Activated CD8-positive, alpha-beta memory T cell treated with anti-CD3 and anti-CD28 coated beads, Interleukin-2, amount 50 U/mL, for 24 hours (primary cell): ENCODE results near the gene STARD13.
"Not testable (repeated sequence)": the region's sequence is repeated elsewhere in the genome, so short reads cannot be mapped to it uniquely, and the experiment has no call there.

Experiments used
- DNase-seq: peaks from one replicate; pipeline ENCODE4 v3.0.0-alpha.2; 2020; ENCODE audit errors: extremely low read depth

STARD13 gene

DNA sequence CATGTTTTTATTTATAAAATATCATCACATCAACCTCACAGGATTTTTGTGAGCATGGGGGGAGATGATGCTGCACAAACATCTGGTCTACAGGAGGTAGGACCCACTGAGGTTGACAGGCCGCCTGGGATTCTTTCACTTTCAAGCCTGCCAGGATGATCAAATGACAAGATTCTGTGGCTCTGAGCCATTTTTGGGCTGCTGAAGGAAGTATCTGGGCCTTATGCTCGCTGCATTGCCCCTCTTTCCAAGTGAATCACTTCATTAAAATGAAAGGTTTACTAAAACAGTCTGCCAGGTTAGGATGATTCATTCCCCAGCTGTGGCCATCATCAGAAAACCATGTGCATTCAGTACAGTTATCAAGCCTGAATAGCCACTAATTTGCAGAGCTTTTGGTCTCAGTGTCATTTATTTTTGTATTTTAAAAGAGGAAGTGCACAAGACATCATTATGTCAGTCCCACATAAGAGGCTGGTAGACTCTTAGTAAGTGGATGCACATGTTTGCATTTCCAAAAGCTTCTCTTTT, 34.4 kb downstream of the STARD13 start:
- DNase-seq, result no peak

DNA sequence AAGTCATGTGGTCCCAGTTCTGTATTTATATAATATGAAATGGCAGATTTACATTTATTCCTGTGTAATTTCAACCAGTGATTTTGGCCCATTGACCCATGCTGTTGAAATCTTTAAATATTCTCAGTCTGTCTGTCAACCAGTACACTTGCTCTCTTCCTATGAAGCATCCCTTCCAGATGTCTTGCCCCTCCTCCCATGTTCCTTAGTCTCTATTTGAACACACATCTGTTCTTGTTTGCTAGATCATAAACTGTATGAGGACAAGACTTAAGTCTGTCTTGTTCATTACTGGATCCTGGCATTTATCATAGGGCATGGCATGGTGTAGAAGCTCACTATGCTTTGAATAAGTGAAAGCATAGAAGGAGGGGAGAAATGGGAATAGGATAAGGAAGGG, 34.9 kb downstream of the STARD13 start:
- no peak for DNase-seq

DNA sequence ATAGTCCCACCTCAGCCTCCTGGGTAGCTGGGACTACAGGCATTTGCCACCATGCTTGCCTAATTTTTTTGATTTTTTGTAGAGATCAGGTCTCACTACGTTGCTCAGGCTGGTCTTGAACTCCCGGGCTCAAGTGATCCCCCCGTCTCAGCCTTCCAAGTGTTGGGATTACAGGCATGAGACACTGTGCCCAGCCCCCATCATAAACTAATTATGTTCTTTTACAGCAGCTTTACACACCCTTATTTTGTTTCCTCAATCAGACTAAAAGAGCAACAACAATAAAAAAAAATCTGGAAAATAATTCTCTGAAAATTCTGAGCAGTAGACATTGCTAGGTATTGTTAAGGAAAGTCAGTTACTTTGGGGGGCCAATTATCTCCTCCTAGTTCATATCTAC, 35.7 kb downstream of the STARD13 start:
- no peak for DNase-seq

DNA sequence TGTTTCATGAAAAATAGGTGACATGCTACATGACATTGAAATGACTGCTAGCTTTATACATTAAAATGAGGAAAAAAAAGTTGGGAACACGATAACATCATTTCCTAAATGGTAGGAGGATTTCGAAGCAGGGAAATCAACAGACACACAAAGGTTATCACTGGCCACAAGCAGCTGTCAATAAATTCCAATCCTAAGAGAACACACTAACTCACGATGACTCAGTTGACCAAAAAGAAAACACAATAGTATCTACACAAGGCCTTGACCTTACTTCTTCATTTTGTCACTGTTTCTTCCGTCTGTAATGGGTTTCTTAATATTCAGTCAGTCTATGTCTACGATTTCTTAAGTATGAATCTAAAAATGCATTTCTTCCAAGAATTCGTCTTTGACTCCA, 36.5 kb downstream of the STARD13 start:
- no peak for DNase-seq

DNA sequence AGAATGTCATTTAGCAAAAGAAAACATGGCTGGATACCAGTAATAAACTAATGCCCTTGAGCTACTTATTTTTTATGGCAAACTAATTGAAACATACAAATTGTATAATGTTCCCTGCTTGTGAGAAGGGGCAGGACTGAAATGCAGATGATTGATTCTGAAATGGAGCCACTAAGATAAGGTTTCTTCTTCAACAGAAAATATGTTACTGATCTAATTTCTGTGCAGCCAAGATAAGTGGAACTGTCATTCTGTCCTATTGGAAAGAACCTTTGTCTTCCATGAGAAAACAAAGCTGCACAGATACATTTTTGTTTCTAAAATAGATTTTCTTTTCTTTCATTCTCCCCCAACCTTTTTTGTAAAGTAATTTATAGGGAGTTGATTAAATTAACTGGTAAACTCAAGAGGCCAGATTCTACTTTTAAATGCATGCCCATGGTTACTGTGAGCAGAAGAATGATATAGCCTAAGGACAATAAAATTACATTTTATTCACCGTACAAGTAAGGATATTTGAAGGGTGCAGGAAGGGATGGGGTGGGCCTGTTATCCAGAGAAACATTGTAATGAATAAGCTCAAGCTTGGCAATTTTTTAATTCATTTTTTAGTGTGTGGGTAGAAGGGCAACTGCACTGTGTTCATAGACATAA, 39.9 kb downstream of the STARD13 start:
- no peak for DNase-seq

DNA sequence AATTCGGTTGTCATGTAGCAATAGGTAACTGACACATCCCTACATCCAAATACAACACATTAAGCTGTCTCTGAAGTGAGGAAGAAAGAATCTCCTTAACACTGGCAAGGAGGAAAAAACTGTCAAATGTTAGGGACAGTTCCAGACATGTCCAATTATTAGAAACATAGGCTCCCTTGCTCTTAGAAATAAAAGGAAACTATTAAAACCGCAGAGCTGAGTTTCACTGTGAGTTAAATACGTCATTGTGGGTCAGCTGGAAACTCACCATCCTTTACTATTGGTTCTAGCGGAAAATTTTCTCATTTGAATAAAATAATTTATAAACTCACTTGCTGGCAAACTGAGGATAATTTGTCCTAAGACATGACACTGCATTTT, 40.7 kb downstream of the STARD13 start:
- no peak for DNase-seq

DNA sequence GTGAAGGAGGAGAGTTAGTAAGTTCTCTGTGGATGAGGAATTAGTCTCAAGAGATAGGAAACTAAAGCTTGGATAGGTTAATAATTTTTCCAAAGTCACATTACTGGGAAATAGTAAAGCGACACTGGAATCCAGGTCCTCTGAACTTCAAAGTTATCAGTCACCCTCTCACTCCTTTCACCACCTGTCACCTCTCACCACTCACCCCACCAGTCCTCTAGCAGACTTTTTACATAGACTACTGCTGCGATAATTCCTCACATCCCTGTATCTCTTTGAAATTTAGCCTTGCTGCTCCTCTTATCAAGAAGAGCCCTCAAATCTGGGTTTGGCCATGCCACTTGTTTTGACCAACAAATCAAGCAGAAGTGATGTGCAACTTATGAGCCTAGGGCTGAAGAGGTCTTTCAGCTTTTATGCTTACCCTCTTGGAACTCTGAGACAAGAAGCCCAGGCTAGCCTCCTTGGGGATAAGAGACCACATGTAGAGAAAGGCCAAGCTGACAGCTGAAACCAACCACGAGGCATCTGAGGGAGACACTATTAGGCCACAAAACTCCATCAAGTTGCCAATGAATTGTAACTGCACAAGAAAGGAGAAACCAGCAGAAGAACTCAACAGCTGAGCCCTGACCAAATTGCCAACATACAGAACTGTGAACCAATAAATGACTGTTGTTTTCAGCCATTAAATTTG, 41.2 kb downstream of the STARD13 start:
- no peak for DNase-seq

DNA sequence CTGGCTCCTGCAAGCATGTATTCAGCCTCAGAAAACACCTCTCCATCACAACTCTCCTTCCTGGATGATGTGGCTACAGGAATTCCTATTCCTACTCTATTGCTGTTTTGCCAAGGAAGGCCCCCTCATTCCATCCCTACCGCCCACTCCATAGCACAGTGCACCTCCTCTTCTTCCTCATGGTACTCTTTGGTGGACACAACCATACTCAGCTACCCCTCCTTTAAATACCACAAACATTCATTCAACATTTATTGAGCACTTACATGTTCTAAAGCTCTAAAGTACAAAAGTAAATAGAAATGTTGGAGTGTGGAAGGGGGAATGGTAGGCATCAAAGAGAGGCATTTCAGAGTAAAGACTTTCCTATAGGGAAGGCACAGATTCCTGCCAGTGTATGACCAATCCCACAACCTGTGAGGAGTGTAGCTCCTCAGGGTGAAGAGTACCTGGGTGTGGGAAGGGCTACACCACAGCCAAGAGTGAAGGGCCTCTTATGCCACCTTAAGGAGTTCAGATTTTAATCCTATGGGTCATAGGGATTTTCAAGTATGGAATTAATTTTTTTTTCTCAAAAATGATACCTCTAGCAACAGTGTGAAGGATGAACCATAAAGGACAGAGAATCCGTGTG, 42.5 kb downstream of the STARD13 start:
- no peak for DNase-seq

DNA sequence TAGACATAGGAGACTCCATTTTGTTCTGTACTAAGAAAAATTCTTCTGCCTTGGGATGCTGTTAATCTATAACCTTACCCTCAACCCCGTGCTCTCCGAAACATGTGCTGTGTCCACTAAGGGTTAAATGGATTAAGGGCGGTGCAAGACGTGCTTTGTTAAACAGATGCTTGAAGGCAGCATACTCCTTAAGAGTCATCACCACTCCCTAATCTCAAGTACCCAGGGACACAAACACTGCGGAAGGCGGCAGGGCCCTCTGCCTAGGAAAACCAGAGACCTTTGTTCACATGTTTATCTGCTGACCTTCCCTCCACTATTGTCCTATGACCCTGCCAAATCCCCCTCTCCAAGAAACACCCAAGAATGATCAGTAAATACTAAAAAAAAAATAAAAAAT, 43.2 kb downstream of the STARD13 start:
- DNase-seq, result not testable (repeated sequence)

DNA sequence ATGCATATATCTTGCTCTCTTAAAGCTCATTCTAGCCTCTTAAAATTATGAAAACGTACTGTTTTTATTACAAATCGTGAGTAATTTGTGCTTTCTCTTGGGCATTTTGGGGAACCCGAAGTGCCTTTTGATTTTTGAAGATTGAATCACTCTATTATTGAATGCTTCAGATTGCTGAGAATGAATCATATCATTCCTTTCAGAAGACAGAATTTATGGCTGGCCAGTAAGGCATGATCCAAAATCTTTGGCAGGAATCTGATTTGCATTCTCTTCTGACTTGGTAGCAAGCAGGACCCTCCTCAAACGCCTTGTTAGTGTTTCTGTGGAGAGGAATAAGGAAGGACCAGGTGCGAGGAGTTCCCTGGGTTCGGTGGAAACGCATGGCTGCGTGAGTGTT, 49.5 kb downstream of the STARD13 start:
- no peak for DNase-seq

DNA sequence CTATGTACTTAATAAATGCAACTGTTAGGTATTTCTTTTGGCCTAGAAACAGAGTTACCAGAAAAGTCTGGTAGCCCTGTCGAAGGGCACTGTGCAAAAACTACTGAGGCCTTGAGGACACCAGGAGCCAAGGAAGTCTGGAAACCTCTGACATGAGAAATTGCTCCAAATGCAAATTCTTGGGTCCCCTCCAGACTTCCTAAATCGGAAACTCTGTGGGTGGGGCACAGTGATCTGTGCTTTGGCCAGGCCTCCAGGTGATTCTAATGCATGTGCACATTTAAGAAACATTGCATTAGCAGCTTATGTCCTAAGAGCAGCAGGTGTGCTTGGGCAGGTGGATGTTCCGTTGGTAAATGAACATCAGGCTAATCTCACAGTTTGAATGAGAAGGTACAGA, 50.0 kb downstream of the STARD13 start:
- DNase-seq, result no peak

DNA sequence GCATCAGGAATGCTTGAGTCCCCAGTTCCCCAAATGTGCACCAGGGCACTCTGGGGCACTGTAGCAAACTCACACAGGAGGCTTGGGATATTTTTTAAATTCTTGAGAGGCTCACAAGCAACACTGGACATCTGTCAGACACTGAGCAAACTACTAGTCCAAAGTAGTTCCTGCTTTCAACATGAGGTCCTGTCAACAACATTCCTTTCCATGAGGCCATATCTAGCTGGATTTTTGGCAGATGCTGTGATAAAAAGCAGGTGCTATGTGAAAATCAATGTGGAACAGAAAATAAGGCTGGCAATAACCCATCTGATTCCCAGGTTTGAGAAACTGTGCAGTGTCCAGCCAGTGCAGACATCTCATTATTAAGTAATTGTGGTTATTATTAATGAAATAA, 50.5 kb downstream of the STARD13 start:
- DNase-seq, result no peak

DNA sequence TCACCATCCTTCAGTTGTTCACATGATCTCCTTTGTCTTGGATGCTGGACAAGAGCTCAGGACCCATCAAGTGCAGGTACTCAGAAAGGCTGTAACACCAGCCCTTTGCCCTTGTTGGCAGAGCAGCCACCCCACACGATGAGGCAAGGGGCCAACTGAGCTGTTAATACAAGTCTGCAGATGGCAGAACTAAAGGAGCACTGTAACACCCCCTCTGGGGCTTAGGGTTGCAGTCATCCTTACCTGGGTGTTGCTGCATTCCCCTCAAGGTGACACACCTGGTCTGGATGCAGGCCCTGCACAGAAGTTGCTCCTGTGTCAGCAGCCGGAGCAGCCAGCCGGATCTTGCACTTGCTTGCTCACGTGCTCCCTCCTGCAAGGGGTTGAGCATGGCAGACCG, 52.0 kb downstream of the STARD13 start:
- no peak for DNase-seq

DNA sequence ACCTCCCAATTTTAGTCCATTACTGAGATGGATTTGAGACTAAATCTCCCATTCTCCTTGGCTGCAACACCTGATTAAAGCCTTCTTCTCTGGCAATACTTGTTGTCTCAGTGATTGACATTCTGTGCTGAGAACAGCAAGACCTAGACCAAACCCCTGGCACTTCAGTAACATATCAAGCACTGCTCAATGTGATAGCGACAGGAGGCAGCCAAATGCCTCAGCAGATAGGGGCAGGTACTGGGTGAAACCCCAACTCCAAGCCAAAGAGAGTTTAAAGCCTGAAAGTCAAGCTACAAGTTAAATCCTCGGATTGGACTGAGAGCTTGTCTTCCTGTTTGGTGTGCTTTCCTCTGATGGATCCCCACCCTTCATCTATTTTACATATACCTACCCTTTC, 52.7 kb downstream of the STARD13 start:
- no peak for DNase-seq

DNA sequence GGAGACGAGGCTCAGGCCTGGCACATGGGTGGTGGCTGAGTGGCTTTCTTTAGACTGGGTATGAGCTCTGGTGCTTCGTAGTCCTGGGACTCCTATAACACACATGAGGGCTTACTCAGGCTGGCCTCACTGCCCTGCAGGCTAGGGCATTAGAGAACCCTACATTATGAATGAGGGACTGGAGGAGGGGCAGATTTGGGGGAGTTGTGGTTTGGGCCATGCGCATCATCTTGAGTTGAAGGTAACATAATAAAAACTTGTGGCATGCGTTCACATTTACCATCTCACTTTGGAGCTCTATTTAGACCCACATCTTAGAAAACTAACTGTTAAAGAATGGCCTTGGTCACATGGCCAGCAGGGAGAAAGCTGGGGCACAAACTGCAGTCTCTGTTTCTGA, 54.2 kb downstream of the STARD13 start:
- no peak for DNase-seq

DNA sequence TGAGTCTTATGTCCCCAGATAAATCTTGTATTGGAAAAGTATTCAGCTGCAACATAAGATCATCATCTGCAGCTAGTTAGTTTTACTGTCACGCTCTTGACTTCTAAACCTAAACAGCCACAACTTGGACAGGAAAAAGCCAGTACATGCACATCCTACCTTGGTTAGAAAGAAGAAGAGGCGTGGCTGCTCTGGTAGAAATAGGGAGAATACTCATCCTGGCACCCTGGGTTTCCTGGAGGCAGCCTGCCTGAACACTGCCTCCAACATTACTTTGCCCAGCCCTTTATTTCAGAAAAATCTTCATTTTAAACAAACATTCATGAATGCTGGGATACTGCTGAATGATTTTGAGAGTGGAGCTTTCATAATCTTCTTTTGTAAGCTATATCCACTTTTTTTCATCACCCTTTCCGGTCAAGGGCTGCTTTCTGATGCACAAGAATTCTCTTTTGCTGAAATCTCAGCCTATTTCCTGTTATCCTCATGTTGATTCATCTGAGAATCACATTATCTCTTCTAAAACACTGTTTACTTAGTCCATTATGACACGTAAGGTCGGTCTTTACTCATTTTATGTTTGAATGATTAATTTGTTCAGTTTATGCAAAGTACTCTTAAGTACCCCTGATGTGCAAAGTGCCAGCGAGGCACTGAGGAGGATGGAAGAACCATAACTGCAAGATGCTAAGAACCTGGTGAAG, 55.2 kb downstream of the STARD13 start:
- DNase-seq, result no peak

DNA sequence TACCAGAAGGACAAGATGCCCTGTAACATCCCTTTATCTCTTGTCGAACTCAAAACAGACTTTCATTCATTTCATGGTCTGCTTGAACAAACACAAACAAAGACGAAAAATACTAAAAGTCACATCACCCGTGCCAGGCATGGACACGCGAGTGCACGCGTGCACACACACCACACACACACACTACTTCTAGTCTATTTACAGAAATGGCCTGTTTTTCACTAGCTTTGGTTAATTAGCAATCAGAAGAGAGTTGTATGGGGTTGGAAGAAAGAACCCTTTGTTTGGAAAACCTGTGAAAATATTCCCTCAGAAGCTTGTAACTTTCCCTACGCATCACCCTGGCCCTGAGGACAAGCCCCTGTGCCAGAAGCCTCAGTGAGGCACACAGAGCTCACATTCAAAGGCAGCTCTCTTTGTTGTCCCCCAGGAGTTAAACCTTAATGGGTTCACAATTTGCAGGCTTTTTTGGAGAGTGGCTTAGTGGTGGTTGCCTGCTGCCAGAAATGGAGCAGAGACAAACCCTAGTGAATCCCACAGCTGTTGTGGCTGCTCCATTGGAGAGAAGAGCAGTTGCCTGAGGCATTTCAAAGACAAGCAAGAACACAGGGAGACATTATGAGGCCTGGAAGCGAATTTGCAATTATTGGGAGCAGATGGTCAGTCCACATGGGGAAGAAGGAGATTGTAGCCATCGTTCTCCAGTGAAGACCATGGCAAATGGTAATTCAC, 55.9 kb downstream of the STARD13 start:
- no peak for DNase-seq

DNA sequence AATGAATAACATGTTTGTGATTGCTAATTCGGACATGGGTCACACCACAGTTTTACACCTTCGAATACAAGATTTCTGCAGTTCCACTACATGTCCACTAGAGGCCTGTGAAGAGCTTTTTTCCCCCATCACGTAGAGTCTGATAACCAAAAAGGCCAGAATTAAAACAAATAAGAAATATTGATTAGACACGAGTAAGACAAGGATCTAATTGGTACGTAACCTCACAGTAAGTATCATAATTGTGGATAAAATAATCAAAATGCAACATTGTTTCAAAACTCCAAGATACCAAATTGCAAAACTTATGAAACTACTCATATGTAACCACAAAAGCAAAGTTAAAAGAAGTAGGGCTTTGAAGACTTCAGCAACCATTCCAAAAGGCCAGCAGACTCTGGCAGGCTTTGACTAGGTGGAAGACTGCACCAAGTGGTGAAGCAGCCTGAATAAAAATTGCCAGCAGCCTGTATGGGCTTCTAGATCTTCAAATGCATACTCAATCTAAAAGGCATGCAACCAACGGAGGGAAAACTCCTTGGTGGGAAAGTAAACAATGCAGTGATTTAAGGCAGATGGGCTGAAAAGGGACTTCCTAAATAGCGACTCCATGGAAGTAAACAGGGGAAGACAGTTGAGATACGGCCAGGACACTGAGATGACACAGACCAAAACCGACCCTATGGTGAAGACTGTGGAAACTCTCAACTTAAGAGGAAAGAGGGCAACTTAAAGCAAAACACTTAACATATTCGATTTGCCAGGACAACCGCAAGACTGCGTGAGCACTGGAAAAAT, 56.7 kb downstream of the STARD13 start:
- no peak for DNase-seq

DNA sequence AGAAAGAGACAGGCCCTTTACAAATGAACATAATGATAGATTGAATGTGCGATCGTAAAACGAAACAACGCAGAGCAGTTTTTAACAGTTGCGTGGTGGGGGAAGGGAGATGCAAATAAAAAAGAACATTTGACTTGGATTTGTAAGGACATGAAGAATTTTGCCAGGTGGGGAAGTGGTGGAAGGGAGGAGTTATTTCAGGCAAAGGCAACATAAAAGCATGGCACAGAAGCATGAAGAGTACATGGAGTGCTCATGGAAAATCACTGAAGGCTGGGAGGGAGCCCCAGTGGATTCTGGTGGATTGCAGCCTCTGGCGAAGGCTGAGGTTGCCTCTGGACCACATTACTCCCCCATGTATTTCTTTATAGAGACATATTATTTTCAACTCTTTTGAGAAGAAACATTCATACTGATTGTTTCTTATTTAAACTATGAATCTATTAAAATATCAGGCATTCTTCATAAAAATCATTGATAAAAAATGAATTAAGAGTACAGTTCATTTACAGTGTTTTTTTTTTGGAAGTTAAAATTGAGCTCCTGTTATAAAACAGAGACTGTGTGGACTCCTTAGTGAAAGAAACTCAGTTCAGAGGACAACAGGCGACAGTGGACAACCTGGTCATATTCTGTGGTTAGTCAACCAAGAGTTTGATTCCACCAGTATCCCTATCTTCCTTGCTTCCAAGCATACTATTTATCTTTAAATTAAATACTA, 57.5 kb downstream of the STARD13 start:
- DNase-seq, result no peak

DNA sequence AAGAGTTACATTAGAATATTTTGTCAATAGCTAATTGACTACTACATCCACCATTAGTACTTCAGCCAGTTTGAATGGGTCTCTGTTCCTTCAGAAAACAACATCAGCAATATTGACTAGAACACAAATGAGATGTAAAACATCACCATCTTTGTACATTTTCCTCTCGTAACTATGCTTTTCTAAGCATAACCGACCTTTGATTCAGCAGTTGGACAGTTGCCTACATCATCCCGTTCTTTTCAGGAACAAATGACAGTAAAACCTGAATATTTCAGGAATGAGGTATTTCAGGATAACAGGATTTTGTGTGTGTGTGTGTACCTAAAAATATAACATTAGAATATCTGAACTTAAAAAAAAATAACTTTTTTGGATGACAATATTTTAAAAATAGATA, 60.9 kb downstream of the STARD13 start:
- DNase-seq, result no peak
